ENCODE data around the gene UBALD2. TPM values are rescaled to one million over a fixed set of nuclear protein-coding genes. Genes with fewer than 3 reads are reported as not detected.
"Not testable (repeated sequence)": the region's sequence is repeated elsewhere in the genome, so short reads cannot be mapped to it uniquely, and the experiment has no call there.

UBALD2 gene
- total RNA-seq (42.5 TPM), polyA plus RNA-seq (48.1 TPM)
- long read RNA-seq, donor 1, transcript UBALD2-201 (3 exons, 1,593 nt) = major isoform, 5 of 5 reads
- long read RNA-seq, donor 1, partial matches to known transcripts = 0 of 5 reads
- long read RNA-seq, donor 1, other reads (novel, unspliced or antisense) = 0 of 5 reads
- long read RNA-seq, donor 2 = 0 reads
- long read RNA-seq, donor 3, transcript UBALD2-203 (2 exons, 660 nt) = minor isoform, 6 of 78 reads
- long read RNA-seq, donor 3, transcript UBALD2-201 (3 exons, 1,593 nt) = major isoform, 63 of 78 reads
- long read RNA-seq, donor 3, partial matches to known transcripts = 9 of 78 reads
- long read RNA-seq, donor 3, other reads (novel, unspliced or antisense) = 0 of 78 reads
- long read RNA-seq, donor 4, transcript UBALD2-201 (3 exons, 1,593 nt) = major isoform, 40 of 52 reads
- long read RNA-seq, donor 4, partial matches to known transcripts = 8 of 52 reads
- long read RNA-seq, donor 4, other reads (novel, unspliced or antisense) = 0 of 52 reads
- long read RNA-seq, donor 5, transcript UBALD2-201 (3 exons, 1,593 nt) = major isoform, 121 of 210 reads
- long read RNA-seq, donor 5, transcript UBALD2-203 (2 exons, 660 nt) = minor isoform, 17 of 210 reads
- long read RNA-seq, donor 5, partial matches to known transcripts = 69 of 210 reads
- long read RNA-seq, donor 5, other reads (novel, unspliced or antisense) = 0 of 210 reads
- long read RNA-seq, donor 6, transcript UBALD2-203 (2 exons, 660 nt) = minor isoform, 6 of 44 reads
- long read RNA-seq, donor 6, transcript UBALD2-201 (3 exons, 1,593 nt) = major isoform, 37 of 44 reads
- long read RNA-seq, donor 6, partial matches to known transcripts = 0 of 44 reads
- long read RNA-seq, donor 6, other reads (novel, unspliced or antisense) = 0 of 44 reads
- long read RNA-seq, donor 7, transcript UBALD2-203 (2 exons, 660 nt) = minor isoform, 5 of 106 reads
- long read RNA-seq, donor 7, transcript UBALD2-201 (3 exons, 1,593 nt) = major isoform, 62 of 106 reads
- long read RNA-seq, donor 7, partial matches to known transcripts = 37 of 106 reads
- long read RNA-seq, donor 7, other reads (novel, unspliced or antisense) = 0 of 106 reads
- long read RNA-seq, donor 8, transcript UBALD2-201 (3 exons, 1,593 nt) = major isoform, 26 of 35 reads
- long read RNA-seq, donor 8, partial matches to known transcripts = 9 of 35 reads
- long read RNA-seq, donor 8, other reads (novel, unspliced or antisense) = 0 of 35 reads
- long read RNA-seq, donor 9, transcript UBALD2-201 (3 exons, 1,593 nt) = major isoform, 34 of 43 reads
- long read RNA-seq, donor 9, partial matches to known transcripts = 5 of 43 reads
- long read RNA-seq, donor 9, other reads (novel, unspliced or antisense) = 0 of 43 reads
- long read RNA-seq, donor 10, transcript UBALD2-201 (3 exons, 1,593 nt) = major isoform, 64 of 81 reads
- long read RNA-seq, donor 10, transcript UBALD2-203 (2 exons, 660 nt) = minor isoform, 8 of 81 reads
- long read RNA-seq, donor 10, partial matches to known transcripts = 9 of 81 reads
- long read RNA-seq, donor 10, other reads (novel, unspliced or antisense) = 0 of 81 reads

GRCh38 chr17:76264755-76265623 lies at the start of gene UBALD2:
Gene UBALD2, plus strand, starts transcription at chr17:76265348. Its CDS starts 158 bp downstream, at chr17:76265506.
- Histone ChIP-seq H3K36me3 (ENCODE audit: control insufficient read depth in 2 of 2, insufficient read depth in 2 of 2, low read length in 1 of 2) (peaks cover 17 to 29% of the 10 kb centered on the region in 2 donors), H3K27me3 (ENCODE audit: control insufficient read depth in 2 of 2, insufficient read depth in 1 of 2, low read length in 1 of 2) (no peaks in the 10 kb centered on the region), H3K4me3 (ENCODE audit: low read length in 2 of 2) (peak within 1 kb of the TSS; percentile 77 to 99), H3K4me1 (ENCODE audit: control insufficient read depth in 2 of 2, insufficient read depth in 2 of 2, low read length in 2 of 2) (peaks cover 37 to 71% of the 10 kb centered on the region in 2 donors), H3K27ac (ENCODE audit: low read depth in 1 of 2, low read length in 1 of 2) (peak within 1 kb of the TSS; percentile 76 to 93), H3K9me3 (ENCODE audit: control insufficient read depth in 2 of 2, insufficient read depth in 1 of 2, low read length in 1 of 2) (peaks cover 0 to 4% of the 10 kb centered on the region in 2 donors)
- DNase-seq (ENCODE audit: low read depth in 6 of 9, low spot score in 9 of 9) = peak; percentile 92 to 99 (median 96)
- WGBS = under 1% methylated on average over 94 of the region's 94 CpGs

GRCh38 chr17:76217081-76217480 lies 48.1 kb upstream of the UBALD2 start:
- H3K36me3 ChIP-seq (ENCODE audit: control insufficient read depth in 2 of 2, insufficient read depth in 2 of 2, low read length in 1 of 2) = no peaks in the 10 kb centered on the region
- 99% methylated on average over 3 of the region's 3 CpGs for WGBS

GRCh38 chr17:76219670-76220383 lies 45.3 kb upstream of the UBALD2 start:
- Histone ChIP-seq H3K4me1 (ENCODE audit: control insufficient read depth in 2 of 2, insufficient read depth in 2 of 2, low read length in 2 of 2) (no peaks in the 10 kb centered on the region), H3K4me3 (ENCODE audit: low read length in 2 of 2) (no peak overlapping the region), H3K27me3 (ENCODE audit: control insufficient read depth in 2 of 2, insufficient read depth in 1 of 2, low read length in 1 of 2) (no peaks in the 10 kb centered on the region), H3K9me3 (ENCODE audit: control insufficient read depth in 2 of 2, insufficient read depth in 1 of 2, low read length in 1 of 2) (no peaks in the 10 kb centered on the region), H3K36me3 (ENCODE audit: control insufficient read depth in 2 of 2, insufficient read depth in 2 of 2, low read length in 1 of 2) (no peaks in the 10 kb centered on the region), H3K27ac (ENCODE audit: low read depth in 1 of 2, low read length in 1 of 2) (no peak overlapping the region)
- 97% methylated on average over 7 of the region's 7 CpGs for WGBS
- no peak for DNase-seq (ENCODE audit: low read depth in 6 of 9, low spot score in 9 of 9)

More at GRCh38 chr17:76217081-76217480, 48.1 kb upstream of the UBALD2 start:
- no peaks in the 10 kb centered on the region for H3K9me3 ChIP-seq (ENCODE audit: control insufficient read depth in 2 of 2, insufficient read depth in 1 of 2, low read length in 1 of 2)
- no peak overlapping the region for H3K27ac ChIP-seq (ENCODE audit: low read depth in 1 of 2, low read length in 1 of 2)
- H3K4me3 ChIP-seq (ENCODE audit: low read length in 2 of 2) = no peak overlapping the region
- DNase-seq (ENCODE audit: low read depth in 6 of 9, low spot score in 9 of 9) = no peak
- no peaks in the 10 kb centered on the region for H3K27me3 ChIP-seq (ENCODE audit: control insufficient read depth in 2 of 2, insufficient read depth in 1 of 2, low read length in 1 of 2)
- no peaks in the 10 kb centered on the region for H3K4me1 ChIP-seq (ENCODE audit: control insufficient read depth in 2 of 2, insufficient read depth in 2 of 2, low read length in 2 of 2)

- Histone ChIP-seq H3K36me3 (ENCODE audit: control insufficient read depth in 2 of 2, insufficient read depth in 2 of 2, low read length in 1 of 2) (no peaks in the 10 kb centered on the region), H3K4me1 (ENCODE audit: control insufficient read depth in 2 of 2, insufficient read depth in 2 of 2, low read length in 2 of 2) (no peaks in the 10 kb centered on the region), H3K27ac (ENCODE audit: low read depth in 1 of 2, low read length in 1 of 2) (no peak overlapping the region), H3K27me3 (ENCODE audit: control insufficient read depth in 2 of 2, insufficient read depth in 1 of 2, low read length in 1 of 2) (no peaks in the 10 kb centered on the region), H3K9me3 (ENCODE audit: control insufficient read depth in 2 of 2, insufficient read depth in 1 of 2, low read length in 1 of 2) (no peaks in the 10 kb centered on the region), H3K4me3 (ENCODE audit: low read length in 2 of 2) (no peak overlapping the region)
- 98% methylated on average over 1 of the region's 1 CpG for WGBS
- no peak for DNase-seq (ENCODE audit: low read depth in 6 of 9, low spot score in 9 of 9)
Observed at GRCh38 chr17:76223802-76224201, 41.3 kb upstream of the UBALD2 start.

- not testable (repeated sequence) for H3K36me3 ChIP-seq (ENCODE audit: control insufficient read depth in 2 of 2, insufficient read depth in 2 of 2, low read length in 1 of 2); H3K27me3 ChIP-seq (ENCODE audit: control insufficient read depth in 2 of 2, insufficient read depth in 1 of 2, low read length in 1 of 2); DNase-seq (ENCODE audit: low read depth in 6 of 9, low spot score in 9 of 9); H3K9me3 ChIP-seq (ENCODE audit: control insufficient read depth in 2 of 2, insufficient read depth in 1 of 2, low read length in 1 of 2); H3K4me1 ChIP-seq (ENCODE audit: control insufficient read depth in 2 of 2, insufficient read depth in 2 of 2, low read length in 2 of 2); H3K27ac ChIP-seq (ENCODE audit: low read depth in 1 of 2, low read length in 1 of 2); H3K4me3 ChIP-seq (ENCODE audit: low read length in 2 of 2)
- 95% methylated on average over 7 of the region's 7 CpGs for WGBS
Observed at GRCh38 chr17:76225373-76226086, 39.6 kb upstream of the UBALD2 start.

GRCh38 chr17:76226749-76227148 lies 38.4 kb upstream of the UBALD2 start:
- DNase-seq (ENCODE audit: low read depth in 6 of 9, low spot score in 9 of 9); H3K4me3 ChIP-seq (ENCODE audit: low read length in 2 of 2); H3K27me3 ChIP-seq (ENCODE audit: control insufficient read depth in 2 of 2, insufficient read depth in 1 of 2, low read length in 1 of 2); H3K36me3 ChIP-seq (ENCODE audit: control insufficient read depth in 2 of 2, insufficient read depth in 2 of 2, low read length in 1 of 2); H3K9me3 ChIP-seq (ENCODE audit: control insufficient read depth in 2 of 2, insufficient read depth in 1 of 2, low read length in 1 of 2); H3K27ac ChIP-seq (ENCODE audit: low read depth in 1 of 2, low read length in 1 of 2); H3K4me1 ChIP-seq (ENCODE audit: control insufficient read depth in 2 of 2, insufficient read depth in 2 of 2, low read length in 2 of 2): not testable (repeated sequence)
- 96% methylated on average over 19 of the region's 19 CpGs for WGBS

GRCh38 chr17:76232342-76232741 lies 32.8 kb upstream of the UBALD2 start:
- no peak for DNase-seq (ENCODE audit: low read depth in 6 of 9, low spot score in 9 of 9)
- WGBS = 98% methylated on average over 2 of the region's 2 CpGs

More at GRCh38 chr17:76232342-76232741, 32.8 kb upstream of the UBALD2 start:
- Histone ChIP-seq H3K9me3 (ENCODE audit: control insufficient read depth in 2 of 2, insufficient read depth in 1 of 2, low read length in 1 of 2) (no peaks in the 10 kb centered on the region), H3K27me3 (ENCODE audit: control insufficient read depth in 2 of 2, insufficient read depth in 1 of 2, low read length in 1 of 2) (peaks cover 1 to 5% of the 10 kb centered on the region in 2 donors), H3K36me3 (ENCODE audit: control insufficient read depth in 2 of 2, insufficient read depth in 2 of 2, low read length in 1 of 2) (no peaks in the 10 kb centered on the region), H3K27ac (ENCODE audit: low read depth in 1 of 2, low read length in 1 of 2) (no peak overlapping the region), H3K4me1 (ENCODE audit: control insufficient read depth in 2 of 2, insufficient read depth in 2 of 2, low read length in 2 of 2) (no peaks in the 10 kb centered on the region), H3K4me3 (ENCODE audit: low read length in 2 of 2) (no peak overlapping the region)
